Posterior cingulate gyrus (tissue), 11 donors: ENCODE results near the gene RIMBP2.
"Not testable (repeated sequence)": the region's sequence is repeated elsewhere in the genome, so short reads cannot be mapped to it uniquely, and the experiment has no call there.

Source experiments
- DNase-seq, 10 donors: peaks; one replicate each; pipeline versions ENCODE4 v3.0.0 to v3.0.0-alpha.2; 2020 to 2021; ENCODE audit warnings: mixed read lengths in 3 of 10
- intact Hi-C: fragments of 100-400 bp; cut with DNase I; formaldehyde crosslinking; loops from one replicate; pipeline ENCODE4 v1.15.1; 2023

The RIMBP2 gene

GRCh38 chr12:130667421-130667960, 48.6 kb downstream of the RIMBP2 start:
- peak in 2 of 10 donors; percentile 47 to 64 for DNase-seq
- intact Hi-C loops, result no loop called here

- no peak for DNase-seq
- intact Hi-C loops, result no loop called here
Observed at GRCh38 chr12:130666645-130667044, 49.5 kb downstream of the RIMBP2 start.

GRCh38 chr12:130665753-130666152, 50.3 kb downstream of the RIMBP2 start:
- intact Hi-C loops, result no loop called here
- DNase-seq, result peak in 1 of 10 donors; percentile 1

GRCh38 chr12:130664772-130665171, 51.3 kb downstream of the RIMBP2 start:
- peak in 2 of 10 donors; percentile 44 to 53 for DNase-seq
- intact Hi-C loops, result no loop called here

- DNase-seq, result peak in 2 of 10 donors; percentile 30 to 55
- intact Hi-C loops, result no loop called here
Observed at GRCh38 chr12:130664252-130664651, 51.8 kb downstream of the RIMBP2 start.

GRCh38 chr12:130663514-130663913, 52.6 kb downstream of the RIMBP2 start:
- peak in 1 of 10 donors; percentile 9 for DNase-seq
- intact Hi-C loops, result no loop called here

- intact Hi-C loops, result no loop called here
- DNase-seq, result peak in 2 of 10 donors; percentile 1 to 54
Observed at GRCh38 chr12:130661486-130662255, 54.4 kb downstream of the RIMBP2 start.

- DNase-seq, result peak in 2 of 10 donors; percentile 24 to 49
- intact Hi-C loops, result no loop called here
Observed at GRCh38 chr12:130661059-130661458, 55.0 kb downstream of the RIMBP2 start.

GRCh38 chr12:130658145-130658911, 57.8 kb downstream of the RIMBP2 start:
- intact Hi-C loops, result no loop called here
- DNase-seq, result peak in 3 of 10 donors; percentile 74 to 79 (median 75)

GRCh38 chr12:130656411-130656810, 59.7 kb downstream of the RIMBP2 start:
- peak in 3 of 10 donors; percentile 19 to 58 (median 20) for DNase-seq
- intact Hi-C loops, result no loop called here

GRCh38 chr12:130655881-130656280, 60.2 kb downstream of the RIMBP2 start:
- peak in 3 of 10 donors; percentile 68 to 83 (median 68) for DNase-seq
- intact Hi-C loops, result no loop called here

- intact Hi-C loops, result no loop called here
- peak in 1 of 10 donors; percentile 4 for DNase-seq
Observed at GRCh38 chr12:130655010-130655409, 61.1 kb downstream of the RIMBP2 start.

GRCh38 chr12:130651188-130651959, 64.7 kb downstream of the RIMBP2 start:
- intact Hi-C loops, result no loop called here
- DNase-seq, result peak in 2 of 10 donors; percentile 26 to 30

- intact Hi-C loops, result no loop called here
- peak in 2 of 10 donors; percentile 83 to 85 for DNase-seq
Observed at GRCh38 chr12:130650131-130650530, 66.0 kb downstream of the RIMBP2 start.

GRCh38 chr12:130649101-130650045, 66.7 kb downstream of the RIMBP2 start:
- intact Hi-C loops, result no loop called here
- DNase-seq, result peak in 2 of 10 donors; percentile 79 to 80

- intact Hi-C loops, result no loop called here
- peak in 1 of 10 donors; percentile 44 for DNase-seq
Observed at GRCh38 chr12:130647814-130648213, 68.3 kb downstream of the RIMBP2 start.

- intact Hi-C loops, result no loop called here
- peak in 2 of 10 donors; percentile 46 to 57 for DNase-seq
Observed at GRCh38 chr12:130646716-130647370, 69.3 kb downstream of the RIMBP2 start.

- intact Hi-C loops, DNase-seq: not testable (repeated sequence)
Observed at GRCh38 chr12:130646191-130646590, 69.9 kb downstream of the RIMBP2 start.

GRCh38 chr12:130645751-130646150, 70.3 kb downstream of the RIMBP2 start:
- no peak for DNase-seq
- intact Hi-C loops, result no loop called here
